Adrenal gland (tissue), 5 donors: ENCODE data around the gene SETBP1.

Experiments
- POLR2A ChIP-seq, 2 donors: fragments of 450-650 bp; IDR thresholded peaks; one replicate each; pipeline ENCODE4 v1.6.1; 2017; ENCODE audit warnings: antibody characterized with exemption in 2 of 2, mild to moderate bottlenecking in 2 of 2, moderate library complexity in 1 of 2
- TF ChIP-seq, protein P1 (sequence below), 6 experiments: fragments of 450-650 bp in 4 of 6; fragments of 200-600 bp in 2 of 6; sonication (generic) in 1 of 6; IDR thresholded peaks; 1 replicate in 5 of 6; 2 replicates in 1 of 6; pipeline versions ENCODE4 v1.5.1 to v1.8.0; 2016 to 2021; ENCODE audit warnings: antibody characterized with exemption in 6 of 6, mild to moderate bottlenecking in 2 of 6, moderate library complexity in 1 of 6
- donor health status: DM: no; HTN: no; CAD: no.

DNA sequence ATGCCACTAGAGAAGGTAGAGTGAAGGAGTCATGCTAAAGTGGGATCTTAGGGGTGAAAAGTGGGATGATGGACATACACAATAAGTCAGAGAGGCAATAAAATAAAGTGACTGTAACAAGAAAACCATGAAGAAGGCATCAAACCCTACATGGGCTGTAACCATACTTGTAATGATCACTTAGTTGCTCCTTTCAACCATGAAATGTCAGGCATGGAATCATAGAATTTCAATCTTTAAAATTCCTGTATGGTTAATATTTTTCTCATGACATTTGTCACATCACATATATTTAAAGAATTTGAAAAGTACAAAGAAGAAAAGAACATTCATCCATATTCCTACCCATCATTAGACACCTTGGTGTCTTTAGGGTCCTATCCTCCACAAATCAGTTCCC lies 20.9 kb upstream of the SETBP1 start:
- no peak for TF ChIP-seq POLR2A (IDR thresholded peaks at IDR 0.05)
- TF ChIP-seq, protein P1, sequence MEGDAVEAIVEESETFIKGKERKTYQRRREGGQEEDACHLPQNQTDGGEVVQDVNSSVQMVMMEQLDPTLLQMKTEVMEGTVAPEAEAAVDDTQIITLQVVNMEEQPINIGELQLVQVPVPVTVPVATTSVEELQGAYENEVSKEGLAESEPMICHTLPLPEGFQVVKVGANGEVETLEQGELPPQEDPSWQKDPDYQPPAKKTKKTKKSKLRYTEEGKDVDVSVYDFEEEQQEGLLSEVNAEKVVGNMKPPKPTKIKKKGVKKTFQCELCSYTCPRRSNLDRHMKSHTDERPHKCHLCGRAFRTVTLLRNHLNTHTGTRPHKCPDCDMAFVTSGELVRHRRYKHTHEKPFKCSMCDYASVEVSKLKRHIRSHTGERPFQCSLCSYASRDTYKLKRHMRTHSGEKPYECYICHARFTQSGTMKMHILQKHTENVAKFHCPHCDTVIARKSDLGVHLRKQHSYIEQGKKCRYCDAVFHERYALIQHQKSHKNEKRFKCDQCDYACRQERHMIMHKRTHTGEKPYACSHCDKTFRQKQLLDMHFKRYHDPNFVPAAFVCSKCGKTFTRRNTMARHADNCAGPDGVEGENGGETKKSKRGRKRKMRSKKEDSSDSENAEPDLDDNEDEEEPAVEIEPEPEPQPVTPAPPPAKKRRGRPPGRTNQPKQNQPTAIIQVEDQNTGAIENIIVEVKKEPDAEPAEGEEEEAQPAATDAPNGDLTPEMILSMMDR (IDR thresholded peaks at IDR 0.05), result no peak
